ENCODE data around the gene ABCG4.

GRCh38 chr11:119147604-119148333 is 1.1 kb upstream of the ABCG4 start:
- TF ChIP-seq POLR2A (IDR thresholded peaks at IDR 0.05) (no peak), CTCF (IDR thresholded peaks at IDR 0.05) (no peak), POLR2AphosphoS5 (IDR thresholded peaks at IDR 0.05) (no peak)
